Islet of Langerhans (tissue), 1 donor: ENCODE results near the gene PRRC2C.
A peak's percentile ranks its signal among the peaks of the same experiment; 100 is the strongest.
"Not testable (repeated sequence)": the region's sequence is repeated elsewhere in the genome, so short reads cannot be mapped to it uniquely, and the experiment has no call there.

Source experiments
- FAIRE-seq: peaks from one replicate; lab custom pipeline; 2011; peaks lifted over from hg19 to GRCh38; lab: Jason Lieb, UNC

PRRC2C gene

GRCh38 chr1:171500803-171501202, 15.5 kb downstream of the PRRC2C start:
- FAIRE-seq = no peak

DNA sequence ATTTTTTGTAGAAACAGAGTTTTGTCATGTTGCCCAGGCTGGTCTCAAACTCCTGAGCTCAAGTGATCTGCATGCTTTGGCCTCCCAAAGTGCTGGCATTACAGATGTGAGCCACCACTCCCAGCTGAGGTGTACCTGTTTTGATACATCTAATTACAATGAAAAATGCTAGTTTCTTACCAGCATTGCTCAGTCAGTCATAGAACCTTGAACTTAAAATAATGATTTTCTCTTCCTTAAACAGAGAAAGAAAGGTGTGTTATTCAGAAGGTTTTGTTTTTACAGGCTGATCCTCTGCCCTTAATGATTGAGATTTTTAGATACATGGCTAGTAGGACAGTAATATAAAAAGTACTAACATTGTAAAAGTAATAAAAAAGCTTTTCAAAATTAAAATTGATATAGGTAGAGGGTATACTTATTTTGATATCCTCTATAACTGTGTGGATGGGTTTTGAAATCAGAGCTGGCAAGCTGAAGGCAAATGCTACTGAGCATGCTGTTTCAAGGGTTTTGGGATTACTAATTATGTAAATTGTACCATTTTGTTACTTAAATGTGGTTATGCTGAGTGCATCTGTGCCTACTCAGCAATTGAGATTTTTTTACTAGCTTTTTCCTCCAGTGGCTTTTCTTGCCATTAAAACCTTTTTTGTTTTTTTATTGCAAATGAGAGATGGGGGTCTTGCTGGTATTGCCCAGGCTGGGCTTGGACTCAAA, 16.1 kb downstream of the PRRC2C start:
- FAIRE-seq = no peak

DNA sequence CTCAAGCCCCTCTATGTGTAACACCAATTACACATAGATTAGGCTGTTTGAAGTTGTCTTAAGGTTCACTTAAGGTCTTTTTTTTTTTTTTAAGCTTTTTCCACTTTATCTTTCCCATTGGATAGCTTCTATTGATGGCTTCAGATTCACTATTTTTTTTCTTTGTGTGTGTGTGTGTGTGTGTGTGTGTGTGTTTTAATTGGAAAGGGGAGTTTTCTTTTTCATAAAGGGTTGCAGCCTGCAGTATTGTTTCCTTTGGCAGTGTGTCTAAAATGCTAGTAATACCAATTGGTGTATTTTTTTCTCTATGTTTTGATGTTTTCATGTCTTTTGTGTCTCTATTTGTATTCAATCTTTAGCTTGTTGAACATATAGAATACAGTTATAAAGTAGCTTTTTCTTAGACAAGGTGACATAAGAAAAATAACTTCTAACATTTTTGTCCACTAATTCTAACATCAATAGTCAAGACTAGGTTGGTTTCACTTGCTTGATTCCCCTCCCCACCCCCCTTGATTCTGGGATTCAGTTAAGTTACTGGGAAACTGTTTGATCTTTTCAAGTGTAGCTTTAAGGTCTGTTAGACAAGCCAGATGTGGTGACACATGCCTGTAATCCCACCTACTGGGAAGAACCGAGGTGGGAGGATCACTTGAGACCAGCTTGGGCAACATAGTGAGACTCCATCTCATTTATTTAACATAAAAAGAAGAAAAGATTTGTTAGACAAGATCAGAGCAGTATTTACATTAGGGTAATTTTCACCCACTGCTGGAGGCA, 21.4 kb downstream of the PRRC2C start:
- FAIRE-seq = no peak

- FAIRE-seq = no peak
These were observed 22.1 kb downstream of the PRRC2C start for GRCh38 chr1:171507435-171507834.

- no peak for FAIRE-seq
These were observed 23.9 kb downstream of the PRRC2C start for GRCh38 chr1:171509191-171509590.

DNA sequence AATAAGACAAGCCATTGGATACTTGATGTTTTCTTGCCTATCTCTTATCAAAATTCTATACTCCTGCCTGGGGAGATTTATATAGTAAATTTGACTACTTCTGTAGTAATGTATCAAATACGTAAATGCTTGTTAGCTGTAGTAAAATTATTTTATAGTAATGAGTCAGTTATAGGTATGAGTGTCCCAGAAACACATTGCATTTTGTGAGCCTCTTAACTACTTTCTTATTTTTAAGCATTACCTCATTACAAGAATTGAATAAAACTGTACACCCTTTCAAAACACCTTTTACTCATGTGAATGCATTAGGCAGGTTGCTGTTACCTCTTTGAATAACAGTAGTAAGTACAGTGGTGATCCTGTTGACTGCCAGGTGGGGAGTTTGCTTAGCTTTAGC, 28.4 kb downstream of the PRRC2C start:
- FAIRE-seq = no peak

- no peak for FAIRE-seq
These were observed 30.0 kb downstream of the PRRC2C start for GRCh38 chr1:171515299-171515698.

GRCh38 chr1:171515741-171516140, 30.4 kb downstream of the PRRC2C start:
- FAIRE-seq = no peak

DNA sequence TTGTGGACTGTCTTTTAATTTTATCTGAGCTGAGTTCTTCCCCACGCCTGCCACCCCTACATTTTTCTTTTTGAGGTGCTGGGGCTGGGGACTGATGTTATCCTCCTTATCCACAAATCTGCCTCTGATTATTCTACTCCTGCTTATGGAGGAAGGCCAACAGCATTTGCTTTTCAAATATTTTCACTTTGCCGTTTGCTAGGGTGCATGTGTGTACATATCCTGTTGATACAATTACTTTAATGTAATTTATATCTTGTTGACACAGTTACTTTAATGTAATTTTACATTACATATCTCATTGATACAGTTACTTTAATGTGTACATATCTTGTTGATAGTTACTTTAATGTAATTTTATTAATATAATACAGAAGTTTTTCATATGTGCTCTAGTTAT, 36.2 kb downstream of the PRRC2C start:
- FAIRE-seq = no peak

- no peak for FAIRE-seq
These were observed 45.3 kb downstream of the PRRC2C start for GRCh38 chr1:171530676-171531075.

DNA sequence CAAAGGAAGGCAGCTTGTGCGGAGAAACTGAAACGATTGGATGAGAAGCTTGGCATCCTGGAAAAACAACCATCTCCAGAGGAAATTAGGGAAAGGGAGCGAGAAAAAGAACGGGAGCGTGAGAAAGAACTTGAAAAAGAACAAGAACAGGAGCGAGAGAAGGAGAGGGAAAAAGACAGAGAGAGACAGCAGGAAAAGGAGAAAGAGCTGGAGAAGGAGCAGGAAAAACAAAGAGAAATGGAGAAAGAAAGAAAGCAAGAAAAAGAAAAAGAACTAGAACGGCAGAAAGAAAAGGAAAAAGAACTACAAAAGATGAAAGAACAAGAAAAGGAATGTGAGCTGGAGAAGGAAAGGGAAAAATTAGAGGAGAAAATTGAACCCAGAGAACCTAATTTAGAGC, 47.2 kb downstream of the PRRC2C start:
- FAIRE-seq = no peak

DNA sequence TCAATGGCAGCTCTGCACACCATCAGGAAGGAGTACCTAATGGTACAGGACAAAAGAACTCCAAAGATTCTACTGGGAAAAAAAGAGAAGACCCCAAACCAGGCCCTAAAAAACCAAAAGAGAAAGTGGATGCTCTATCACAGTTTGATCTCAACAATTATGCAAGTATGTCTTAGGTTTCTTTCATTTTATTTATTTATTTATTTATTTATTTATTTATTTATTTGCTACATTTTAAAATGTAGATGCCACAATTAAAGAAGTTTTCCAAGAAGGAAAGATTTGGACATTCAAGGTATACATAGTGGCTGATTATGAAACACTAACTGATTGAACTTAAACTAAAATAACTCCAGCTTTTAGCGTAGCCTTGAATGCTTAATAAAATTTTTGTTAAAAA, 60.2 kb downstream of the PRRC2C start:
- peak; percentile 66 for FAIRE-seq

DNA sequence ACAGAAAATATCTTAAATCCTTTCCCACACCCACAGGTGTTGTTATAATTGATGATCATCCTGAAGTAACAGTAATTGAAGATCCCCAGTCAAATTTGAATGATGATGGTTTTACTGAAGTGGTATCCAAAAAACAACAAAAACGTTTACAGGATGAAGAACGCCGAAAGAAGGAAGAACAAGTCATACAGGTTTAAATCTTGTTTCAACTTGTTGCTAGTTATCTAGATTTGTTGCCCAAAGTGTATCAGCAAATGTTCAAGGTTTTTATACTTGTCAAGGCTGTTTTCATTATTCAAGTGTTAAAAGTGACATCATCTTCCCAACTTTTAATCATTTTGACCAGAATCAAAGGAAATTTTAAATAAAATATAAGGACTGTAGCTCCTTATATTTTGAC, 64.7 kb downstream of the PRRC2C start:
- no peak for FAIRE-seq

- FAIRE-seq = not testable (repeated sequence)
These were observed 65.3 kb downstream of the PRRC2C start for GRCh38 chr1:171550598-171551100.

DNA sequence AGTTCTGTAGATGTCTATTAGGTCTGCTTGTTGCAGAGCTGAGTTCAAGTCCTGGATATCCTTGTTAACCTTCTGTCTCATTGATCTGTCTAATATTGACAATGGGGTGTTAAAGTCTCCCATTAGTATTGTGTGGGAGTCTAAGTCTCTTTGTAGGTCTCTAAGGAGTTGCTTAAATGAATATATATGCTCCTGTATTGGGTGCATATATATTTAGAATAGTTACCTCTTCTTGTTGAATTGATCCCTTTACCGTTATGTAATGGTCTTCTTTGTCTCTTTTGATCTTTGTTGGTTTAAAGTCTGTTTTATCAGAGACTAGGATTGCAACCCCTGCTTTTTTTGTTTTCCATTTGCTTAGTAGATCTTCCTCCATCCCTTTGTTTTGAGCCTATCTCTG, 68.6 kb downstream of the PRRC2C start:
- FAIRE-seq = not testable (repeated sequence)

DNA sequence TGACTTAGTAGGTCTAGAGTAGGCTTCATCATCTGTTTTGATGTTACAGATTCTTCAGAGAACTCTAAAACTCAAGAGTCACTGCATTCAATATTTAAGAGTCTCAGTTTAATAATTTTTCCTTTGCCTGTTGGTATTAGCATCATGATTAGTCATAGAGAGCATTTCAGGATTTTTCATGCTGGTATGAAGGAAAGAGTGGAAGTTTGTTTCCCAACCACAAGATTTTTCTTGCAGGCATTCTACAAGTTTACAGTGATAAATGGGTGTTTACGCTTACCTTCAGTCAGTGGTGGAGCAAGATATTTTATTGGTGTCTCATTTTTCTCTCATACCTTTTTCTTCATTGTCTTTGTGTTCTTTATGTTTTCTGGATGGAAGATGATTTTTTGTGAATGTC, 78.3 kb downstream of the PRRC2C start:
- no peak for FAIRE-seq

DNA sequence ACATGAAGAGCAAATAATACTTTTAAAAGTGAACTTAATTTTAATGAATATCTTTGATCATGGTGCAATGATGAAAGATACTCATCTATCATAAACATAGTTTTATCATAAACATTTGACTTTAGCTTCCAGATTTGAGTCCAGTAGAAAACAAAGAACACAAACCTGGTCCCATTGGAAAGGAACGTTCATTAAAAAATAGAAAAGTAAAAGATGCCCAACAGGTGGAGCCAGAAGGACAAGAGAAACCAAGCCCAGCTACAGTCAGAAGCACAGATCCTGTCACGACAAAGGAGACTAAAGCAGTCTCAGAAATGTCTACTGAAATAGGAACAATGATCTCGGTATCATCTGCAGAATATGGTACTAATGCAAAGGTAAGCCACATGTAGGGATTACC, 81.1 kb downstream of the PRRC2C start:
- no peak for FAIRE-seq

- FAIRE-seq = no peak
These were observed 85.0 kb downstream of the PRRC2C start for GRCh38 chr1:171570295-171570694.

- FAIRE-seq = no peak
These were observed 90.8 kb downstream of the PRRC2C start for GRCh38 chr1:171576144-171576543.

DNA sequence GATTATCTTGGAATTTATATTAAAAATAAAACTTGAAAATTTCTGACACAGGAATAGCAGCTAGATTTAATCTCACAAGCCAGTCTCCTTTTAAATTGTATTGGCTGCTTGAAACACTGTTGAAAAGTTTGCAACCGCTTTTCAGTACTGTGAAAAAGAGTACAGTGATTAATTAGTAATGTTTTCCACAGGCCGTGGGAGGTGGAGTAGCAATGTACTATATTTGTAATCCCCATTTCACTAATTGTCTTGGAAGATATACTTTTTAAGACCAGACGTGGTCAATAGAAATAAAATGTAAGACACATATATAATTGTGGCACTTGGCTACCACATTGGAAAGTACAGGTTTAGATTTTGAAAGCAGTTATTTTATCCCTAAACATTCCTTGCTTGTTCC, 95.9 kb downstream of the PRRC2C start:
- FAIRE-seq = no peak

DNA sequence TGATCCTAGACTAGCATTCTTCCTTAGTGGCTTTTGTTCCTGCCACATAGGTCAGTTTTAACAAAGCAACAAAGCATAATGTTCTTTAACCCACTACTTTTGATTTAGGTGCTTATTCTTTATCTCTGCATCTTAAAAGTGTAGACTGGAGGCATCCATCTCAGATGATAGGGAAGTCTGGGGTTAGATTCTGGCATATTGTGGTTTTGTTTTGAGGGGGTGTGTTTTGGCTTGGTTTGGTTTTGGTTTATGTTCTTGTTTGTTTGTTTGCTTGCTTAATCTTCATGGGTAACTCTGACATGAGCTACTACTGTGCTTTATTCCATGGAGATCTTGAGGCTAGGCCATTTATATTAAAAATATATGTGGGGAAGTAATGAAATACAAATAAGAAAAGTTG, 96.4 kb downstream of the PRRC2C start:
- no peak for FAIRE-seq

DNA sequence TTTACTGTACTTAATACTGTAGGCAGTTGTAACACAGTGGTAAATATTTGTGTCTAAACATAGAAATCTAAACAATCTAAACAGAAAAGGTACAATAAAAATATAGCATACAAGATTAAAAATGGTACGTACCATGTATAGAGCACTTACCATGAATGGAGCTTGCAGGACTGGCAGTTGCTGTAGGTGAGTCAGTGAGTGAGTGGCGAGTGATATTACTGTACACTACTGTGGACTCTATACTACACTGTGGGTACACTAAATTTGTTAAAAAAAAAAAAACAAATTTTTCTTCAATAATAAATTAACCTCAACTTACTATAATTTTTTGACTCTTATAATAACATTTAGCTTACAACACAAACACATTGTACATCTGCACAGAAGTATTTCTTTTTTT, 97.3 kb downstream of the PRRC2C start:
- no peak for FAIRE-seq

DNA sequence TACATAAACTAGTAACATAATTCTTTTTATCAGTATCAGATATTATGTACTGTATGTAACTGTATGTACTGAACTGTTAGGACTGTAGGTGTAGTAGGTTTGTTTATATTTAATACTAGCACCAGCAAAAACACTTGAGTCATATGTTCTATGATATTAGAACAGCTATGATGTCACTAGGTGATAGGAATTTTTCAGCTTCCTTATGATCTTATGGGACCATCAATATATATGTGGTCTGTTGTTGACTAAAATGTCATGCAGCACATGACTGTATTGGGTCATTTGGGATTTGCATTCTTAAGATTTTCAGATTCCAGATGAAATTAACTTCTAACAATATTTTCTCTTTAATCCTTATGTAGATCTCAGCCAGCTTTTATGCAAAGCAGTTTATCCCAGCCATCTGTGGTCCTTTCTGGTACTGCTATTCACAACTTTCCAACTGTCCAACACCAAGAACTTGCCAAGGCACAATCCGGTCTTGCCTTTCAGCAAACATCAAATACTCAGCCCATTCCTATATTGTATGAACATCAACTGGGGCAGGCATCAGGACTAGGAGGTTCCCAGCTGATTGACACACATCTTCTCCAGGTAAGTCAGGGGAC, 98.4 kb downstream of the PRRC2C start:
- peak; percentile 62 for FAIRE-seq
